Measurements from ENCODE around the gene HAT1.

Gene HAT1

DNA sequence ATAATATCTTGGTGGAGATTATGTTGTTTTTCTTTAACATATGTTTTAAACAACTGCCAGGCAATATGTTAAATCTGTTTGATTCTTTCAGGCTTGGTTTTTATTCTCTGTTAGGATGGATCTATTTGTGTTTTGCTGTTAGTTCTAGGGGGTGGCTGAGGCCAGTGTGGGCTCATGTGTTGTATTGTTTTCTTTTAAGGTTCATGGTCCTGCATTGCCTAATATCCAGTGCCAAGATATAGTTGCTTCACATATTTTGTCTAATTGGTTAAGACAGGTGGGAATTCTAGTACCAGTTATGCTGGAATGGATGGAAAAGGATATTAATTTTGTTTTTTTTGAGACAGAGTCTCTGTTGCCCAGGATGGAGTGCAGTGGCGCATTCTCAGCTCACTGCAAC, 85.1 kb downstream of the HAT1 start:
- TF ChIP-seq, protein P1, sequence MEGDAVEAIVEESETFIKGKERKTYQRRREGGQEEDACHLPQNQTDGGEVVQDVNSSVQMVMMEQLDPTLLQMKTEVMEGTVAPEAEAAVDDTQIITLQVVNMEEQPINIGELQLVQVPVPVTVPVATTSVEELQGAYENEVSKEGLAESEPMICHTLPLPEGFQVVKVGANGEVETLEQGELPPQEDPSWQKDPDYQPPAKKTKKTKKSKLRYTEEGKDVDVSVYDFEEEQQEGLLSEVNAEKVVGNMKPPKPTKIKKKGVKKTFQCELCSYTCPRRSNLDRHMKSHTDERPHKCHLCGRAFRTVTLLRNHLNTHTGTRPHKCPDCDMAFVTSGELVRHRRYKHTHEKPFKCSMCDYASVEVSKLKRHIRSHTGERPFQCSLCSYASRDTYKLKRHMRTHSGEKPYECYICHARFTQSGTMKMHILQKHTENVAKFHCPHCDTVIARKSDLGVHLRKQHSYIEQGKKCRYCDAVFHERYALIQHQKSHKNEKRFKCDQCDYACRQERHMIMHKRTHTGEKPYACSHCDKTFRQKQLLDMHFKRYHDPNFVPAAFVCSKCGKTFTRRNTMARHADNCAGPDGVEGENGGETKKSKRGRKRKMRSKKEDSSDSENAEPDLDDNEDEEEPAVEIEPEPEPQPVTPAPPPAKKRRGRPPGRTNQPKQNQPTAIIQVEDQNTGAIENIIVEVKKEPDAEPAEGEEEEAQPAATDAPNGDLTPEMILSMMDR (IDR thresholded peaks at IDR 0.05), result no peak

DNA sequence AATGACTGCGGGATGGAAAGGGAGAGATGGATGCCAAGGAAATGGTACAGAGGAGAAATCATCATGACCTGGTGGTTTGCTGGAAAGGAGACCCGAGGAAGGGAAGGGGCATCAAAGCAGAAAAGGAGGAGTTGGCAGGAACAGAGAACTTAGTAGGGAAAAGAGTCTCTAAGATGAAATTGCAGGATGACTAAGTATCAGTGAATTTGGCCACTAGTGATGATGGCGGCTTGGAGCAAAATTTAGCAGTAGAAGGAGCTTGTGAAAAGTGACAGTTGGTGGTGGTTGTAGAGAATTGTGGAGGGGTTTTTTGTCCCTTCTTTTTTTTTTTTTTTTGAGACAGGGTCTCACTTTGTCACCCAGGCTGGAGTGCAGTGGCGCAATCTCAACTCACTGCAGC, 87.6 kb downstream of the HAT1 start:
- TF ChIP-seq, protein P1 (IDR thresholded peaks at IDR 0.05), result no peak

DNA sequence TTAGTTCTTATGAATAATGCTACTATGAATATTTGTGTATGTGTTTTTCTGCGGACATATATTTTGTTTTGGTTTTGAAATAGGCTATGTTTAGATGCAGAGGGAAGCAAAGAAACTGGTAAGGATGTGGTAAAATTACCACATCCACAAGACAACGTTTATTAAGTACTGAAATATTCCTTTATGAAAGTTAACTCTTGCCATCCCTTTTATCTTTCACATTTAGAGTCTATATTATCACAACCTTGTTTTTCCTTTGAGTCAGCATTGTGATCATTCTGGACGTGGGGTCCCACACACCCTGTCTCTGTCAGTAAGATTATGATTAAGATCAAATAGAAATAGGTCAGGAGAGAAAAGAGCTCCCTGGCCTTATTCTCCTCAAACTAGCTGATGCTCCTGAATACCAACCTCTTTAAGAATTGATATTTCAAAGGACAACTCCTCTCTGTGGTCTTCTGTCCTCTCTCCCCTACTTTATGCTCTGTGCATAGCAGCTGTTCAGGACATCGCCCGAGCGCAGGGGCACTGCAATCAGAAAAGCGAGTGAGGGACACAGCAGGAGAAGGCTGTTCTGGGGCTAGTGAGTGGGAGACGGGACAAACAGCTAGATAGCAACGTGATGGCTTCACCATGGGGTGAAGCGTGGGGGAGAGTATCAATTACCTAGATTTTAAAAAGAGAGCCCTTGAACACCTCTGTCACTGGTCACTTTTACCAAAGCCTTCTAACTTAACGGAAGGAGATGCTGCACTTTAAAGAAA, 89.7 kb downstream of the HAT1 start:
- TF ChIP-seq, protein P1 (IDR thresholded peaks at IDR 0.05), result no peak

DNA sequence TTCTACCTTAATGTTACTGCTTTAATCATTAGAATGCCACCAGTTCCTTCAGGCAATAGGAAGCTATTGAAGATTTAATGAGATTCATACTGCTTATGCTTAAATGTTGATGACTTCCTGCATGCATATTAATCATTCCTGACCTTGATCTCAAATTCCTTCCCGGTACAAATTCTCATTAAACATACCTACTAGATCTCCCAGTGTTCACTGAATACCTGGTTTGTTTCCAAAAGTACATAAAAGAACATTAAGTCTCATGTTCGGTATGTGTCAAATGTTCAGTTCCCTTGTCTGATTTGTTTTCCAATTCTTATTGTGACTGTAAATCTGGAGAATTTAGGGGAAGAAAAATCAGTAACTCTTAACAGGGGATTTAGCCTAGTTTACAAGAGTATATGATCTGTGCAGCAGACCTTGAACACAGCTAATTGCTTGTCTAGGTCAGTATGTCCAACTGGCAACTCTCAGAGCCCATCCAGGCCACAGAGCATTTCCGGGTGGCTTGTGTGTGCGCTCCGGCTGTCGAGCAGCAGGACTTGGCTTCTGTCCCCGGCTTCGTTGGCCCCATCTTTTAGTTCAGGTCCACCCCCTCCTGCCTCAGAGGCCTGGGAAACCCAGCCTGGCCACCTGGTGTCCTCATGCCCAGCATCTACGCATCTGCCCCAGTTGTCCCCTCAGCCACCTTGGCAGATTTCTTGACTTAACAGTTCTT, 90.6 kb downstream of the HAT1 start:
- TF ChIP-seq, protein P1 (IDR thresholded peaks at IDR 0.05), result no peak

DNA sequence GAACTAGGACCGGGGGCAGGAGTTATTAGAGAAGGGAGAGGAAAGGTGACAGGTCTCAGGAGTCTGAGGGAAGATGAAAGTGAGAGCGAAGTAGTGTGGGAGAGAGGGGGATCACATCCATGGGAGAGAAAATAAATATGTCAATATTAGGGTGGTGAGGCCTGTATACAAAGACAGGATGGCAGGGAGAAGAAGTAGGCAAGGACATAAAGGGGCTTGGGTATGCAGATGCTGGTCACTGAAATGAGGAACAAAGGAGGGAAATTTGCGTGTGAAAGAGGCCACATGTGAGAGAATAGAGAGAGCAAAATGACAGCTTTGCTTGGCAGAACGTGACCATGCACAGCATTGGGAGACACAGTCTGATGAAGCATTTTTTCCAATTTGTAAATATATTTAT, 91.1 kb downstream of the HAT1 start:
- TF ChIP-seq, protein P1 (IDR thresholded peaks at IDR 0.05), result no peak

DNA sequence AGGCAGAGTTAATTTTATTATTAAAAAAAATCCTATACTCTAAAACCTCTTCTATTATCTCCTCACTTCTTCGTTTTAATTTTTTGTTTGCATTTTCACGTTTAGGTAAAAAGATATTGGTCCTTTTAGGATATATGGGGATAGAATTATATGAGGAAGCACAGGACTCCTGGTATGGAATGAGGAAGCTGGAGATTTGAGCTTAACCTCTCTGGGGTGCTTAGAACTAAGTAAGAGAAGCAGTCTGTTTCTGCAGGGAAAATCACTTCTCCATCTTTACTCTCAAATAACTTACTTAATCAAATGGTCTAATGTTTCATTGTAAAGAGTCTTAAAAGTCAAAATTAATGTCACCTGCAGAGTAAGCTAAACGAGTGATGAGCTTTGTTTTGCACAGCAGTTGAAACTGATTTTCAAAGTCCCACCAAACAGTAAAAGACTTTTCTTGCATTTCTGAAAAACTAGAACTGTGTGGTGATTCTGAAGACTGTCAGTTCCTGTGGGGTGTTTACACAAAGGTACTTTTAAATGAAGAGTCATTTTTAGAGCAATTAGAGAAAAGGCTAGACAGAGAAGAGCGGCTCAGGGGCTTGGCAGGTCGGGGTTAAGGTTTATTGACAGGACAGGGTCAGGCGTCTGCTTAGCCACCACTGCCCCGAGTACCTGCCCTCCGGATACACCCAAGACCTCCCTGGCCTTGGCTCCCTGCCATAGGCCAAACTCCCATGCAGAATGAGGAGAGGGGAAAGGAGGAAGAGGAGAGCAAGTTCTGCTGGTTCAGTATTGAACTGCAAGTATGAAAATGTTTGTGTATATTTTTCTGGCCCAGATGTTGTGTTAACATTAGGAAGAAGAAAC, 99.0 kb downstream of the HAT1 start:
- TF ChIP-seq, protein P1 (IDR thresholded peaks at IDR 0.05), result no peak

DNA sequence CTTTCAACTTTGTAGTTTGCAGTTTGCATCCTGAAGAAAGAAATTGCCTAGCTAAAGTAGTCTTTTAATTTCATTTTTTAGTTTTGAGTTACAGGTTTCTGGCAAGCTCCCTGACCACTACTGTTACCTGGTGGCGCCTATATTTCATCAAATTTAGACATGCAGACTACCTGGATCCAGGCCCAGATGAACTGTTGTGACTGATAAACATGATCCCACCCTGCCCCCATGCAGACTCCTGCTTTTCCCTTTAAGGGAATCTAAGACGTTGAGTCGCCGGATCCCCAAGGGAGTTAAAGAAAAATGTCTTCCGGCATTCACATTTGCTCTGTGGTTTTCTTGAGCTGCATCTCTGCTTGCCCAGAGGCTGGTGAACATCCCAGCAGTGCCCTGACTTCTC, 99.7 kb downstream of the HAT1 start:
- TF ChIP-seq, protein P1 (IDR thresholded peaks at IDR 0.05), result no peak

Data from LNCAP (cell line).